ENCODE measurements around the gene C10orf67.

C10orf67 gene

DNA sequence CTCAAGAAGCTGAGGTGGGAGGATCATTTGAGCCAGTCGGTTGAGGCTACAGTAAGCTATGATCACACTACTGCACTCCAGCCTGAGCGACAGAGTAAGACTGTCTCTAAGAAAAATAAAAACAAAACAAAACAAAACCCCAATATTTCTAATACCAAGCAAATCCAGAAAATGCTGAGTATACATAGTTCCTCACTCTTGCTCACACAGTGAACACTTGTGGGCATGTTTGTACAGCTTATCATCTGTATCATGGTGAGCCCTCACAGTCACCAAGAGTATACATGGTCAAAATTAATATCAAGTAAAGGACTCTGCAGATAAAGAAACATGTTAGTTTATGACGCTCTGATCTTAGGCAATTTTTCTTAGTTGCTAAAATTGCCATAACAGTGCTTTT, 41.5 kb upstream of the C10orf67 start:
- no peaks in the 10 kb centered on the region for H3K27me3 ChIP-seq (ENCODE audit: low read length)
- H3K79me2 ChIP-seq (ENCODE audit: insufficient read depth, low read length), result no peaks in the 10 kb centered on the region
- no peaks in the 10 kb centered on the region for H4K20me1 ChIP-seq (ENCODE audit: low read depth, low read length)
- H3K4me2 ChIP-seq (ENCODE audit: low read depth, low read length, poor library complexity, severe bottlenecking), result no peak overlapping the region
- no peak overlapping the region for H3K4me3 ChIP-seq (ENCODE audit: insufficient read depth, low read length, poor library complexity, severe bottlenecking)
- no peak overlapping the region for H2AFZ ChIP-seq (ENCODE audit: low read depth, low read length, severe bottlenecking)
- no peak overlapping the region for H3K9ac ChIP-seq (ENCODE audit: low read length)
- no peaks in the 10 kb centered on the region; the same call in 1 of the 2 replicates for H3K9me2 ChIP-seq (replicated peaks; ENCODE audit: insufficient read depth, low read length)
- TF ChIP-seq, protein P1, sequence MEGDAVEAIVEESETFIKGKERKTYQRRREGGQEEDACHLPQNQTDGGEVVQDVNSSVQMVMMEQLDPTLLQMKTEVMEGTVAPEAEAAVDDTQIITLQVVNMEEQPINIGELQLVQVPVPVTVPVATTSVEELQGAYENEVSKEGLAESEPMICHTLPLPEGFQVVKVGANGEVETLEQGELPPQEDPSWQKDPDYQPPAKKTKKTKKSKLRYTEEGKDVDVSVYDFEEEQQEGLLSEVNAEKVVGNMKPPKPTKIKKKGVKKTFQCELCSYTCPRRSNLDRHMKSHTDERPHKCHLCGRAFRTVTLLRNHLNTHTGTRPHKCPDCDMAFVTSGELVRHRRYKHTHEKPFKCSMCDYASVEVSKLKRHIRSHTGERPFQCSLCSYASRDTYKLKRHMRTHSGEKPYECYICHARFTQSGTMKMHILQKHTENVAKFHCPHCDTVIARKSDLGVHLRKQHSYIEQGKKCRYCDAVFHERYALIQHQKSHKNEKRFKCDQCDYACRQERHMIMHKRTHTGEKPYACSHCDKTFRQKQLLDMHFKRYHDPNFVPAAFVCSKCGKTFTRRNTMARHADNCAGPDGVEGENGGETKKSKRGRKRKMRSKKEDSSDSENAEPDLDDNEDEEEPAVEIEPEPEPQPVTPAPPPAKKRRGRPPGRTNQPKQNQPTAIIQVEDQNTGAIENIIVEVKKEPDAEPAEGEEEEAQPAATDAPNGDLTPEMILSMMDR (IDR thresholded peaks at IDR 0.05; ENCODE audit: insufficient read depth, low read length, poor library complexity, severe bottlenecking), result no peak
- TF ChIP-seq EZH2phosphoT487 (conservative IDR thresholded peaks at IDR 0.05; ENCODE audit: low read length), result no peak
- H3K36me3 ChIP-seq (ENCODE audit: low read length), result no peaks in the 10 kb centered on the region
- H3K27ac ChIP-seq (ENCODE audit: low read depth, low read length), result no peak overlapping the region
- H3K9me3 ChIP-seq (ENCODE audit: insufficient read depth, low read length), result no peaks in the 10 kb centered on the region
- H3F3A ChIP-seq (ENCODE audit: insufficient read depth), result no peaks in the 10 kb centered on the region

- Histone ChIP-seq H3K9me3 (ENCODE audit: insufficient read depth, low read length) (no peaks in the 10 kb centered on the region), H3K79me2 (ENCODE audit: insufficient read depth, low read length) (no peaks in the 10 kb centered on the region), H2AFZ (ENCODE audit: low read depth, low read length, severe bottlenecking) (no peak overlapping the region), H3K9me2 (replicated peaks; ENCODE audit: insufficient read depth, low read length) (no peaks in the 10 kb centered on the region; the same call in 1 of the 2 replicates), H4K20me1 (ENCODE audit: low read depth, low read length) (no peaks in the 10 kb centered on the region), H3K4me2 (ENCODE audit: low read depth, low read length, poor library complexity, severe bottlenecking) (no peak overlapping the region), H3K36me3 (ENCODE audit: low read length) (no peaks in the 10 kb centered on the region), H3K4me3 (ENCODE audit: insufficient read depth, low read length, poor library complexity, severe bottlenecking) (no peak overlapping the region), H3K9ac (ENCODE audit: low read length) (no peak overlapping the region), H3K27ac (ENCODE audit: low read depth, low read length) (no peak overlapping the region), H3K27me3 (ENCODE audit: low read length) (no peaks in the 10 kb centered on the region), H3F3A (ENCODE audit: insufficient read depth) (no peaks in the 10 kb centered on the region)
- TF ChIP-seq EZH2phosphoT487 (conservative IDR thresholded peaks at IDR 0.05; ENCODE audit: low read length), result no peak
- TF ChIP-seq, protein P1 (IDR thresholded peaks at IDR 0.05; ENCODE audit: insufficient read depth, low read length, poor library complexity, severe bottlenecking), result no peak
Observed at GRCh38 chr10:23384364-23384763, 39.8 kb upstream of the C10orf67 start.

- no peak overlapping the region for H3K4me3 ChIP-seq (ENCODE audit: insufficient read depth, low read length, poor library complexity, severe bottlenecking)
- no peaks in the 10 kb centered on the region for H3K9me3 ChIP-seq (ENCODE audit: insufficient read depth, low read length)
- H2AFZ ChIP-seq (ENCODE audit: low read depth, low read length, severe bottlenecking), result no peak overlapping the region
- no peak overlapping the region for H3K9ac ChIP-seq (ENCODE audit: low read length)
- TF ChIP-seq EZH2phosphoT487 (conservative IDR thresholded peaks at IDR 0.05; ENCODE audit: low read length), result no peak
- TF ChIP-seq, protein P1 (IDR thresholded peaks at IDR 0.05; ENCODE audit: insufficient read depth, low read length, poor library complexity, severe bottlenecking), result no peak
- no peaks in the 10 kb centered on the region for H3F3A ChIP-seq (ENCODE audit: insufficient read depth)
- no peaks in the 10 kb centered on the region for H4K20me1 ChIP-seq (ENCODE audit: low read depth, low read length)
- no peak overlapping the region for H3K27ac ChIP-seq (ENCODE audit: low read depth, low read length)
- H3K4me2 ChIP-seq (ENCODE audit: low read depth, low read length, poor library complexity, severe bottlenecking), result no peak overlapping the region
- H3K79me2 ChIP-seq (ENCODE audit: insufficient read depth, low read length), result no peaks in the 10 kb centered on the region
- H3K27me3 ChIP-seq (ENCODE audit: low read length), result no peaks in the 10 kb centered on the region
- no peaks in the 10 kb centered on the region for H3K9me2 ChIP-seq (replicated peaks; ENCODE audit: insufficient read depth, low read length)
- H3K36me3 ChIP-seq (ENCODE audit: low read length), result no peaks in the 10 kb centered on the region
Observed at GRCh38 chr10:23383637-23384036, 39.0 kb upstream of the C10orf67 start.
